GM19452 (cell line): Measurements from ENCODE around the gene USP4.
"Not testable (repeated sequence)": the region's sequence is repeated elsewhere in the genome, so short reads cannot be mapped to it uniquely, and the experiment has no call there.

Experiments
- ATAC-seq: cut with Tn5 transposase; IDR thresholded peaks from one replicate; pipeline ENCODE4 v1.9.1; 2021; ENCODE audit not compliant: unreplicated experiment

USP4 gene

GRCh38 chr3:49339941-49340800, at the start of gene USP4:
Gene USP4, minus strand, starts transcription at chr3:49340053. Its CDS starts 29 bp downstream, at chr3:49340024.
- peak; percentile 81 for ATAC-seq

DNA sequence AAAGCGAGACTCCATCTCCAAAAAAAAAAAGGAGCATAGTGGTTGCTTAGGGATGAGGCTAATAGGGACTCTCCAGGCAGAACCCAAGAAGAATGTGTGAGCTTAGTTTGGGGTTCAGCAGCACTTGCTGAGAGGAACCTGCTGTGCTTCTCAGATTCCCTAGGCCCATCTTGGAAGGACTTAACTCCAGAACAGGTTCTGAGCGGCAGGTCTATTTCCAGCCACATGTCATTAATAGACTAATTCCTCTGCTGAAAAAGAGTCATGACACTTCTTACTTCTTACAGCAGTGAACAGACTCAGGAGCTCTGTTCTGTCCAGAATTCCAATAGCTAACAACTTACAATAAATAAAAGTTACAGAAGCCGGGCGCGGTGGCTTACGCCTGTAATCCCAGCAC, 49.4 kb upstream of the USP4 start:
- no peak for ATAC-seq

DNA sequence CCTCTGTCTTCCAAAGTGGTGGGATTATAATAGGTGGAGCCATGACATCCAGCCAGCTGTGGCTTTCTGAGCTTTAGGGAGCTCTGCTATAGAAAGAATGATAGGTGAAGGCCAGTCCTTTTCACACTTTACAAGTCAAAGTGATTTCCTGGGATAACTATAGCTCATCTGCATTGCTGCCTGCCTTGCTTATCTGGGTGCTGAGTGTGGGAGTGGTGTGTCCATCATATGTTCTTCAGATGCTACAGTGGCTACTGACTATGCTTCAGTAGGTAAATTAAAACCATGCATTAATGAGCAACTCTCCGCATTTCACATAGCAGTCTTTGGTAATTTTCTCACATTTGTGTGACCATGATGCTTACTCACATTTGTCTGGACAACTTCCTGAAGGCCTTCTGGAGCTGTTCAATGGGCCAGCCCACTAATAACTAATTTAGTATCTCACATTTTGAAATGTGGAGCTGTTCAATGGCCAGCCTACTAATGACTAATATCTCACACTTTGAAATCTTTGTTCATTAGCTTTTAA, 48.5 kb upstream of the USP4 start:
- ATAC-seq, result no peak

GRCh38 chr3:49387721-49388120, 47.9 kb upstream of the USP4 start:
- no peak for ATAC-seq

DNA sequence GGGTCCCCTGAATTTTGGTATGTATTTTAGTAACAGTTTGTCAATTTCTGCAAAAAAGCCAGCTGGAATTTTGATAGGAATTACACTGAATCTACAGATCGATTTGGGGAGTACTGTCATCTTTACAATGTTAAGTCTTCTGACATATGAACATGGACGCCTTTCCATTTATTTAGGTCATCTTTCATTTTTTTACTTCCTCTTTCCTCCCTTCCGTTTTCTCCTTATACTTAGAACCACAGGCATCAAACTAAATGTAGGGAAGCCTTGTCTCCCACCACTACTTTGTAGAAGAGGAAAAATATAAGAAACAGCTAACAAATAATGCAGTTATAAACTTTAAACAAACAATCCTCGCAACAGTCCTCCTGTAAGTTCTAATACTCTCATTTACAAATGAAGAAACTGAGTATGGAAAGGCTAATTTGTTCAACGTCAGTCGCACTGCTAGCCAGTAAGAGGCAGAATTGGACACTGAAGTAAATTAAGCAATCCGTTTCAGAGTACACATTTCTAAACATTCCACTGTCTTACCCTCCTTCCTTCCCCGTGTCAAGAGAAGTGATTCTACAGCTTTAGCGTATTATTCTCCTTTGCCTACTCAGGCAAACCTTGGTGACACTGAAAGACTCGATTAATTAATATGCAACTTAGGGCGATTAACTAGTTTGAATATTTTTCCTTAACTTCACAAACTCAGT, 46.4 kb upstream of the USP4 start:
- ATAC-seq, result no peak

- no peak for ATAC-seq
These were observed 45.8 kb upstream of the USP4 start for GRCh38 chr3:49385617-49386016.

- no peak for ATAC-seq
These were observed 43.5 kb upstream of the USP4 start for GRCh38 chr3:49383387-49383786.

- ATAC-seq, result no peak
These were observed 38.5 kb upstream of the USP4 start for GRCh38 chr3:49378249-49378895.

DNA sequence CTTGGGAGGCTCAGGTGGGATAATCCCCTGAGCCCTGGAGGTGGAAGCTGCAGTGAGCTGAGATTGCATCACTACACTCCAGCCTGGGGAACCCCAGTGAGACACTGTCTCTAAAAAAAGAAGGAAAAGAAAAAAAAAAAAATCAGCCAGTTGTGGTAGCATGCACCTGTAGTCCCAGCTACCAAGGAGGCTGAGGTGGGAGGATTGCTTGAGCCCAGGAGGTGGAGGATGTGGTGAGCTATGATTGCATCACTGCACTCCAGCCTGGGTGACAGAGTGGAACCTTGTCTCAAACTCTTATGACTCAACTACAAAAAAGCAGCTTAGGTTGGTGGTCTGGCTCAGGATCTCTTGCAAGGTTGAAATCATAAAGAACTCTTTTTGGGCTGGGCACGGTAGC, 37.6 kb upstream of the USP4 start:
- ATAC-seq, result no peak

DNA sequence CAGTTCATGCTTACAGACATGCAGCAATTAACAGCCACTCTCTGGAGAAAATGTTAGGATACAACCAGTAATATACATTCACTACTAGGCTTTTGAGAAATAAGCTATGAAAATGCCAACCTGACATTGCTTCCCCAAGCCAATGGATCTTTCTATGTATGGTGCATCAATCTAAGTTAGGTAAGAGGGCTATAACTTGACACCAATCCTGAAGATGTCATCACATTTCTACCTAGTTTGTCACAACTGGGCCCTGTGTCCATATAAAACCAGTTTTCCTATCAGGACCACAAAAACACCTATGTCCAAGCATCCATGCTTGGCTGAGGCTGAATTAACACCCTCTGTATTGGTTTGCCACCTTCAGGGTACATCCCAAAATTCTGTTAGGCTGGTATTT, 32.1 kb upstream of the USP4 start:
- no peak for ATAC-seq

DNA sequence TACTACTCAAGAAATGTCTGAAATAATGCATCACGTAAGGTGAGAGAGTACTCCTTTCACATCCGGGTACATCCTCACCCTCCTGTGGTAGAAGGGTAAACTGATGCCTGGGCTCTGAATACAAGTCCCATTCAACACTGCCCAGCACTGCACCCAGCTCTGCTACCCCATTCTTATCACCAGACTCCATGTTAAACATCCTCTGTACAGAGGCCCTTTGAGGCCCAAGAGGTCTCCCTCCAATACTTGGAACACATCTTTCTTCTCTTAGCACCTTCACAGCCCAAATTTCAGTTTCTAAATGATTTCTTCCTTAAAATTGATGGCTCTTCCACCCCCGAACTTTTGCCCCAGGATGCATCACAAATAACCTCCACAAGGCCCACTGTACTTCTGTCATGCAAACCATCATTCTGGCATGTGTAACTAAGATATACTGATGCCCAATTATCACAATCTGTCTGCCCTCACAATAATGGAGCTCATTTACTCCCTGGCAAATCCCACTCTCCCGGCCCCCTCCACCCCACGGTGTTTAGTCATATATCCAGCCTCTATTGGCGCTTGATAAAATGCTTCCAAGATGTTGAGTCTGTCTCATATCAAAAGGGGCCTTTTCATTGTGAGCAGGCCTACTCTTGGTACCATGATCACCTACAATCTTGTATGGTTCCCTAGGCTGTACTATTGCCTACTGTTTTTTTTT, 30.9 kb upstream of the USP4 start:
- no peak for ATAC-seq

DNA sequence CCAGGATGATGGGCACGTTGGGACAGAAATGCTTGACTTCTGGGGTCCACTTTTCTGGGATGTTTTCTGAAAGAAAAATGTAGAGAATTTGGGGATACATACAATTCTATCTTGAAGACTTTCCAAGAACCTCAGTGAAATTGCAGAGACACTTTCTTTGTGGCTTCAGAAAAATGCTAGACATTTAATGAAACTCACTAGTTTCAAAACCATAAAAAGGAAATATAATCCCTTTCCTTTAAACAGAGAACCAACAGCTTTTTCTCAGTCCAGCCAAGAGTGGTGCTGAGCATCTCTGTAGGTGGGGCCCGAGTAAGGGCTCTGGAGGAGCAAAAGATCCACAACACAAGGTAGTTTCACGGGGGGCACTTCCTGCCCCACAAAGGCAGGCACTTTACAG, 22.7 kb upstream of the USP4 start:
- no peak for ATAC-seq

- no peak for ATAC-seq
These were observed 19.8 kb upstream of the USP4 start for GRCh38 chr3:49359623-49360022.

- ATAC-seq, result no peak
These were observed 19.0 kb upstream of the USP4 start for GRCh38 chr3:49358884-49359225.

DNA sequence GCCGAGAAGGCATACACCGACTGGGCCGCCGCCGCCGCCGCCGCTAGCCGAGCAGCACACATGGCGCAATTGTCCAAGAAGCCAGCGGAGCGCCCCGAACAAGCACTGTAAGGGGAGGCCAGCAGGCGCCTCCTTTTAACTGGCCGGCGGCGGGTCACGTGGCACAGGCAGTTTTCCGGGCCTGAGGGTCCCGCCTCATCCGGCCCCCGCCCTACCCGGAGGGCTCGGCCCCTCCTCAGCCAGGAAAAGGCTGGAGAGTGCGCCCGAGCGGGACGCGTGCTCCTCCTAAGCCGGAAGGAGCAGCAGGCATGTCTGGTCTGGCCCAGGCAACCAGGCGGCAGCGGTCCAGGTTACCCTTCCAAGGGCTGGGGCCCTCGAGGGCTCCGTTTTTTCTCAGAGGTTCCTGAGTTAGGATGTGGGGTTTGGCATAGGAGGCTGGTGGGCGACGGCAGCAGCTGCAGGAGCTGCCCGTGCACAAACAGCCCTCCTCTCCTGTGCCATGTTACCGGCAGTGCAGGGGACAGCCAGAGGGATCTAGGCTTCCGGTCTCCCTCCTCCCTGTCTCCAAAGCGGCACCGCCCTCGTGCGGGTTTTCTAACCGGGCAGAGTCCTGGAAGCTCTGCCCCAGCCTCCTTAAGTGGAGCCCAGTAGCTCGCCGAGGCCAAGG, 18.5 kb upstream of the USP4 start, which contains the start of gene GPX1:
Gene GPX1, minus strand, starts transcription at position 137 of the 667 bp plus-strand sequence. Its CDS starts 75 bp downstream, at position 62.
- peak; percentile 85 for ATAC-seq

- ATAC-seq, result peak; percentile 6
These were observed 17.8 kb upstream of the USP4 start for GRCh38 chr3:49357443-49358216.

DNA sequence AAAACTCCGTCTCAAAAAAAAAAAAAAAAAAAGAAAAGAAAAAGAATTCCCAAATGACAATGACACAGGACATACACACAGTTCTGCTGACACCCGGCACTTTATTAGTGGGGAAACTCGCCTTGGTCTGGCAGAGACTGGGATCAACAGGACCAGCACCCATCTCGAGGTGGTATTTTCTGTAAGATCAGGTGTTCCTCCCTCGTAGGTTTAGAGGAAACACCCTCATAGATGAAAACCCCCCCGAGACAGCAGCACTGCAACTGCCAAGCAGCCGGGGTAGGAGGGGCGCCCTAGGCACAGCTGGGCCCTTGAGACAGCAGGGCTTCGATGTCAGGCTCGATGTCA, 17.2 kb upstream of the USP4 start:
- not testable (repeated sequence) for ATAC-seq

GRCh38 chr3:49352890-49353421, 13.1 kb upstream of the USP4 start:
- no peak for ATAC-seq

- ATAC-seq, result no peak
These were observed 12.4 kb upstream of the USP4 start for GRCh38 chr3:49352281-49352680.
